ENCODE measurements around the gene TNK2. TPM values are rescaled to one million over a fixed set of nuclear protein-coding genes. Genes with fewer than 3 reads are reported as not detected.

The TNK2 gene
- total RNA-seq, 1 experiment from 2014 or later = 72.3 TPM

- Histone ChIP-seq H3K4me3 (ENCODE audit: low read depth in 2 of 2, low read length in 2 of 2) (no peak overlapping the region), H3K4me1 (ENCODE audit: control insufficient read depth, insufficient read depth, low read length) (no peaks in the 10 kb centered on the region), H3K9me3 (ENCODE audit: control insufficient read depth, insufficient read depth, low read depth, low read length) (no peaks in the 10 kb centered on the region), H3K36me3 (ENCODE audit: control insufficient read depth, insufficient read depth, low read length) (no peaks in the 10 kb centered on the region), H3K27me3 (ENCODE audit: control insufficient read depth, insufficient read depth, low read length) (no peaks in the 10 kb centered on the region), H3K27ac (ENCODE audit: low read length) (no peak overlapping the region)
- intact Hi-C loops (cut with micrococcal nuclease; ENCODE audit: unreplicated experiment) (no loop called here), in situ Hi-C loops (cut with HindIII; ENCODE audit: low pct_unique_long_range_greater_than_20kb, low sequenced_read_pairs) (no loop called here)
- ChIA-PET CTCF (interaction anchor here (0.7 kb wide), 1 partner anchor 148 kb away, joined by 3 read pairs; no protein-coding TSS in a partner anchor), POLR2A (no interaction called here)
- no TSS peak for BruUV-seq (replicated peaks)
- DNase-seq (ENCODE audit: low read depth, low spot score) (no peak), ATAC-seq (no peak)
- TF ChIP-seq POLR2AphosphoS5 (IDR thresholded peaks at IDR 0.05; ENCODE audit: low read depth, low read length) (no peak), SIN3A (IDR thresholded peaks at IDR 0.05; ENCODE audit: borderline replicate concordance, insufficient read depth, low read depth, low read length) (no peak), TCF7L2 (IDR thresholded peaks at IDR 0.05; ENCODE audit: low read depth, low read length) (no peak)
- TF ChIP-seq, protein P1, sequence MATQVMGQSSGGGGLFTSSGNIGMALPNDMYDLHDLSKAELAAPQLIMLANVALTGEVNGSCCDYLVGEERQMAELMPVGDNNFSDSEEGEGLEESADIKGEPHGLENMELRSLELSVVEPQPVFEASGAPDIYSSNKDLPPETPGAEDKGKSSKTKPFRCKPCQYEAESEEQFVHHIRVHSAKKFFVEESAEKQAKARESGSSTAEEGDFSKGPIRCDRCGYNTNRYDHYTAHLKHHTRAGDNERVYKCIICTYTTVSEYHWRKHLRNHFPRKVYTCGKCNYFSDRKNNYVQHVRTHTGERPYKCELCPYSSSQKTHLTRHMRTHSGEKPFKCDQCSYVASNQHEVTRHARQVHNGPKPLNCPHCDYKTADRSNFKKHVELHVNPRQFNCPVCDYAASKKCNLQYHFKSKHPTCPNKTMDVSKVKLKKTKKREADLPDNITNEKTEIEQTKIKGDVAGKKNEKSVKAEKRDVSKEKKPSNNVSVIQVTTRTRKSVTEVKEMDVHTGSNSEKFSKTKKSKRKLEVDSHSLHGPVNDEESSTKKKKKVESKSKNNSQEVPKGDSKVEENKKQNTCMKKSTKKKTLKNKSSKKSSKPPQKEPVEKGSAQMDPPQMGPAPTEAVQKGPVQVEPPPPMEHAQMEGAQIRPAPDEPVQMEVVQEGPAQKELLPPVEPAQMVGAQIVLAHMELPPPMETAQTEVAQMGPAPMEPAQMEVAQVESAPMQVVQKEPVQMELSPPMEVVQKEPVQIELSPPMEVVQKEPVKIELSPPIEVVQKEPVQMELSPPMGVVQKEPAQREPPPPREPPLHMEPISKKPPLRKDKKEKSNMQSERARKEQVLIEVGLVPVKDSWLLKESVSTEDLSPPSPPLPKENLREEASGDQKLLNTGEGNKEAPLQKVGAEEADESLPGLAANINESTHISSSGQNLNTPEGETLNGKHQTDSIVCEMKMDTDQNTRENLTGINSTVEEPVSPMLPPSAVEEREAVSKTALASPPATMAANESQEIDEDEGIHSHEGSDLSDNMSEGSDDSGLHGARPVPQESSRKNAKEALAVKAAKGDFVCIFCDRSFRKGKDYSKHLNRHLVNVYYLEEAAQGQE (IDR thresholded peaks at IDR 0.05; ENCODE audit: insufficient read depth in 1 of 2, low read depth in 2 of 2, low read length in 1 of 2) = no peak
- TF ChIP-seq, protein P2, sequence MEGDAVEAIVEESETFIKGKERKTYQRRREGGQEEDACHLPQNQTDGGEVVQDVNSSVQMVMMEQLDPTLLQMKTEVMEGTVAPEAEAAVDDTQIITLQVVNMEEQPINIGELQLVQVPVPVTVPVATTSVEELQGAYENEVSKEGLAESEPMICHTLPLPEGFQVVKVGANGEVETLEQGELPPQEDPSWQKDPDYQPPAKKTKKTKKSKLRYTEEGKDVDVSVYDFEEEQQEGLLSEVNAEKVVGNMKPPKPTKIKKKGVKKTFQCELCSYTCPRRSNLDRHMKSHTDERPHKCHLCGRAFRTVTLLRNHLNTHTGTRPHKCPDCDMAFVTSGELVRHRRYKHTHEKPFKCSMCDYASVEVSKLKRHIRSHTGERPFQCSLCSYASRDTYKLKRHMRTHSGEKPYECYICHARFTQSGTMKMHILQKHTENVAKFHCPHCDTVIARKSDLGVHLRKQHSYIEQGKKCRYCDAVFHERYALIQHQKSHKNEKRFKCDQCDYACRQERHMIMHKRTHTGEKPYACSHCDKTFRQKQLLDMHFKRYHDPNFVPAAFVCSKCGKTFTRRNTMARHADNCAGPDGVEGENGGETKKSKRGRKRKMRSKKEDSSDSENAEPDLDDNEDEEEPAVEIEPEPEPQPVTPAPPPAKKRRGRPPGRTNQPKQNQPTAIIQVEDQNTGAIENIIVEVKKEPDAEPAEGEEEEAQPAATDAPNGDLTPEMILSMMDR (IDR thresholded peaks at IDR 0.05) = no peak
Observed at GRCh38 chr3:195845483-195845882, 62.9 kb downstream of the TNK2 start.

DNA sequence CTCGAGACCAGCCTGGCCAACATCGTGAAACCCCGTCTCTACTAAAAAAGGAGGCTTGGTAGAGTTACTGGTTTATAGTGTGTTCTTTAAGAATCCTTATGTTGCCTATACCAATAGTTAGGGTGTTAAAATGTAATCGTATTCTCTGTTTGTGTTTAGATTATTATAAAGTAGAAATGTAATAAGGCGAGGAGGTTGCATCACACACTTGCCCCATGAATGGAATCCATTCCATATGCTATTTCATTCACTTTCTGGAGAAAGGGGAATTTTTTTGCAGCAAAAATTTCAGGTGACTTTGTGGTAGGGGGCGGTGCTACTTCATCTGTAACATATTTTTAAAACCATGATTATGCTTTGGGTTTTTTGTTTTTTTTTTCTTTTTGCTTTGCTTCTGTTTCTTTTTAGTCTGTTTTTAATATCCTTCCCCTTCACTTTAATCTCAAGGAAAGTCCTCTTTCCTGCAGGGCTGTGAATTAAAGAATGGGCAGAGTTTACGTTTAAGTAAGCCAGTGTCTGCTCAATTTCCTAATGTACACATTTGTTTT, 63.6 kb downstream of the TNK2 start:
- no TSS peak for BruUV-seq (replicated peaks)
- intact Hi-C loops (cut with micrococcal nuclease; ENCODE audit: unreplicated experiment) (no loop called here), in situ Hi-C loops (cut with HindIII; ENCODE audit: low pct_unique_long_range_greater_than_20kb, low sequenced_read_pairs) (no loop called here)
- TF ChIP-seq, protein P2 (IDR thresholded peaks at IDR 0.05) = no peak
- ChIA-PET CTCF (interaction anchor here (0.6 kb wide), 1 partner anchor 671 kb away, joined by 3 read pairs; no protein-coding TSS in a partner anchor), POLR2A (no interaction called here)
- Histone ChIP-seq H3K4me3 (ENCODE audit: low read depth in 2 of 2, low read length in 2 of 2) (no peak overlapping the region), H3K36me3 (ENCODE audit: control insufficient read depth, insufficient read depth, low read length) (no peaks in the 10 kb centered on the region), H3K27ac (ENCODE audit: low read length) (no peak overlapping the region; the same call in 1 of the 2 replicates), H3K4me1 (ENCODE audit: control insufficient read depth, insufficient read depth, low read length) (no peaks in the 10 kb centered on the region), H3K27me3 (ENCODE audit: control insufficient read depth, insufficient read depth, low read length) (no peaks in the 10 kb centered on the region), H3K9me3 (ENCODE audit: control insufficient read depth, insufficient read depth, low read depth, low read length) (no peaks in the 10 kb centered on the region)
- DNase-seq (ENCODE audit: low read depth, low spot score) (no peak), ATAC-seq (no peak)

Measured in Panc1 (cell line).